PFSK-1 (cell line): ENCODE data around the gene C9orf72.

ENCODE experiments used
- FOXP2 ChIP-seq: optimal IDR thresholded peaks from 2 replicates; pipeline ENCODE3; 2011; ENCODE audit warnings: borderline replicate concordance, control low read depth, inconsistent platforms; ENCODE audit not compliant: insufficient read depth; ENCODE audit errors: extremely low read length, extremely low read depth
- POLR2AphosphoS5 ChIP-seq: IDR thresholded peaks from 2 replicates; pipeline ENCODE4 v1.6.1; 2012; ENCODE audit warnings: low read depth, mild to moderate bottlenecking, control low read depth, low read length, moderate library complexity
- REST ChIP-seq, 2 experiments: IDR thresholded peaks; 2 replicates each; pipeline versions ENCODE4 v1.6.1 to v1.8.0; 2011 to 2012; ENCODE audit warnings: low read depth in 2 of 2, low read length in 2 of 2, control low read depth in 1 of 2, inconsistent platforms in 1 of 2, mild to moderate bottlenecking in 1 of 2, moderate library complexity in 1 of 2; ENCODE audit not compliant: insufficient read depth in 1 of 2
- SIN3A ChIP-seq: IDR thresholded peaks from 2 replicates; pipeline ENCODE4 v1.6.1; 2012; ENCODE audit warnings: mild to moderate bottlenecking, low read length, moderate library complexity, borderline replicate concordance; ENCODE audit not compliant: insufficient read depth
- TAF1 ChIP-seq: IDR thresholded peaks from 2 replicates; pipeline ENCODE4 v1.6.1; 2012; ENCODE audit warnings: low read length, control low read depth, borderline replicate concordance; ENCODE audit not compliant: insufficient read depth

C9orf72 gene

GRCh38 chr9:27561685-27562084 lies 11.6 kb downstream of the C9orf72 start:
- TF ChIP-seq SIN3A (no peak), POLR2AphosphoS5 (no peak), TAF1 (no peak), REST (IDR thresholded peaks at IDR 0.05; ENCODE audit: insufficient read depth in 1 of 2, low read depth in 2 of 2, low read length in 2 of 2) (no peak), FOXP2 (no peak)

- TF ChIP-seq POLR2AphosphoS5 (no peak), REST (IDR thresholded peaks at IDR 0.05; ENCODE audit: insufficient read depth in 1 of 2, low read depth in 2 of 2, low read length in 2 of 2) (no peak), SIN3A (no peak), TAF1 (no peak), FOXP2 (no peak)
These were observed 12.8 kb downstream of the C9orf72 start for GRCh38 chr9:27560457-27560856.

GRCh38 chr9:27558307-27558706 lies 15.0 kb downstream of the C9orf72 start:
- TF ChIP-seq REST (IDR thresholded peaks at IDR 0.05; ENCODE audit: insufficient read depth in 1 of 2, low read depth in 2 of 2, low read length in 2 of 2) (no peak), SIN3A (no peak), FOXP2 (no peak), POLR2AphosphoS5 (no peak), TAF1 (no peak)

GRCh38 chr9:27556470-27556869 lies 16.8 kb downstream of the C9orf72 start:
- TF ChIP-seq SIN3A (no peak), POLR2AphosphoS5 (no peak), FOXP2 (no peak), REST (IDR thresholded peaks at IDR 0.05; ENCODE audit: insufficient read depth in 1 of 2, low read depth in 2 of 2, low read length in 2 of 2) (no peak), TAF1 (no peak)

GRCh38 chr9:27554712-27555111 lies 18.6 kb downstream of the C9orf72 start:
- TF ChIP-seq TAF1, result no peak
- TF ChIP-seq FOXP2, result no peak
- TF ChIP-seq POLR2AphosphoS5, result no peak
- no peak for TF ChIP-seq REST (IDR thresholded peaks at IDR 0.05; ENCODE audit: insufficient read depth in 1 of 2, low read depth in 2 of 2, low read length in 2 of 2)
- TF ChIP-seq SIN3A, result no peak
